HG02852 (cell line): Measurements from ENCODE around the gene GPC5.
A peak's percentile ranks its signal among the peaks of the same experiment; 100 is the strongest.
"Not testable (repeated sequence)": the region's sequence is repeated elsewhere in the genome, so short reads cannot be mapped to it uniquely, and the experiment has no call there.

ENCODE experiments used
- ATAC-seq: cut with Tn5 transposase; IDR thresholded peaks from one replicate; pipeline ENCODE4 v1.9.1; 2021; ENCODE audit warnings: mild to moderate bottlenecking, moderate library complexity; ENCODE audit not compliant: unreplicated experiment

The GPC5 gene

DNA sequence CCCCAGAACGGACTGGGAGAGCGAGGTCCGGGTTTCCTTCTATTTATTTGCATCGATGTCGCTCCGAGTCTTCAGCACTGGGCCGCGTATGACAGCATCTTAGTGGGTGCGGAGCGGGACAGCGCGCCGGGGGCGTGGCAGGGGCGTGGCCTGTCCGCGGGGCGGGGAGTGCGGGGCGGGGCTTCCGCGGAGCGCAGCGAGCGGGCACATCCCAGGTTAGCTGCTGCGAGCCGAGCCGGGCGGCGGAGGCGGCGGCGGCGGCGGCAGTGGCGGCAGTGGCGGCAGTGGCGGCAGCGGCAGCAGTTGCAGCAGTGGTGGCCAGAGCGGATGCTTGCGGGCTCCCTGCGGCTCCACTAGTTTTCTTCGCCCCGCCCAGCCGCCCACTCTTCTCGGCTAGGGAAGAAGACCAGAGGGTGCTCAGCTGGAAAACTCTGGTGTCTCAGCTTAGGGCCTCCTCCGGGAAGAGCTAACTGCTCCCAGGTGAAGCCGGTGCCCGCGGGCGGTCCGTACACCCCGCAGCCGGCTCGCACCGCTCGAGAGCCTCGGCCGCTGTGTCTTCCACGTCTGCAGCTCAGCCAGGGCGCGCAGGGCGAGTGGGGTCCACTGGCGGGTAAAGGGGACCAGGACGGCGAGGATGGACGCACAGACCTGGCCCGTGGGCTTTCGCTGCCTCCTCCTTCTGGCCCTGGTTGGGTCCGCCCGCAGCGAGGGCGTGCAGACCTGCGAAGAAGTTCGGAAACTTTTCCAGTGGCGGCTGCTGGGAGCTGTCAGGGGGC is at the start of gene GPC5:
GPC5 (plus strand) TSS at position 209 of the 776 bp plus-strand sequence.
- peak; percentile 95 for ATAC-seq

DNA sequence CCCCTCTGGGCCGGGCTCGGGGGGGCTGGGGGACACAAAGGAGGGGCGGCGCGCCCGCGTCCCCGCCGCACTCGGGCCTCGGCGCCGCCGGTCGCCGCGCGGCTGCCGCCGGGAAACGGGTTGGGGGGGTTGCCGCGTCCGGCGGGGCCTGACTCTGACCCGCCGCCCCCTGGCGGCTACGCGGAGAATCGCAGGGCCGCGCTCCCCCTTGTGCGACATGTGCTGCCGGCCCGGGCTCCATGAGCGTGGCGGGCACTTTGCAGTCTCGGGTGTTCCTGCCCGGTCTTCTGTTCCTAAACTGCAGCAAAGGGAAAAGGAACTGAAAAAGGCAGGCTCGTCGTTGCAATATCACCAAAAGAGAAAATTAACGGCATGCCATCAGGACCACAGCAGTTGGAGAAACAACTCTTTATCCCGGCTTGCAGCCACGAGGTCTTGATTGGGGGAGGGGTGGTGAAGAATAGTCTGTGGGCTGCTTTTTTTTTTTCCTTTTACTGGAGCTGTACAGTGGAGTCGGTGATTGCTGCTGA is 49.5 kb upstream of the GPC5 start:
- peak; percentile 49 for ATAC-seq

- ATAC-seq = no peak
Observed at GRCh38 chr13:91349992-91350911, 48.2 kb upstream of the GPC5 start.

- ATAC-seq = no peak
Observed at GRCh38 chr13:91351123-91351522, 47.3 kb upstream of the GPC5 start.

GRCh38 chr13:91351980-91352379 is 46.4 kb upstream of the GPC5 start:
- no peak for ATAC-seq

DNA sequence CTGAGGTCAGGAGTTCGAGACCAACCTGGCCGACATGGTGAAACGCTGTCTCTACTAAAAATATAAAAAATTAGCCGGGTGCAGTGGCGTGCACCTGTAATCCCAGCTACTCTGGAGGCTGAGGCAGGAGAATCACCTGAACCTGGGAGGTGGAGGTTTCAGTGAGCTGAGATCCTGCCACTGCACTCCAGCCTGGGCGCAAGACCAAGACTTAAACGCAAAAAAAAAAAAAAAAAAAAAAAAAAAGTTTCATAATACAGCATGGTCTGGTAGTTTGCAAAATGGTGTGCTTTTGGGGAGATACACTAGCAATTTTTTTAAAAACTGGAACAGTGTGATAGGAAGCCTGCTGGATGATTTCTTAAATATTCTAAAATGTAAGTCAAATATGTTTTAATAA is 45.5 kb upstream of the GPC5 start:
- not testable (repeated sequence) for ATAC-seq

DNA sequence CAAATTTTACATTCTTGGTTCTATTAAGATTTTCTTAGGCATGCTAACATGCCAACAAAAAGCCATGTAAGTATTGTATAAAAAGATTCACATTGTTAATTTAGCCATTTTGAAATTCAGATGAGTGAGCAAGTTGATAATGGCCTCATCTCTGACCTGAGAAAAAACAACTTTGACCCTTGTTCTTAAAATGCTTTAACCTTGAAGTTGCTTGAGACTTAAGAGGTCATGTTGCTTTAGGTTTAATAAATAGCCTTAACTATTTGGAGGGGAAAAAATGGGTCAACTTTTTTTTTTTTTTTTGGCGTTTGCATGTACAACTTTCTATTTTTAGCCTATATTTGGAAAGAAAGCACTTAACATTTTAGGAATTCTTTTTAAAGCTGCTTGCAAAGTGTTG is 44.9 kb upstream of the GPC5 start:
- ATAC-seq = no peak

GRCh38 chr13:91355099-91355825 is 43.2 kb upstream of the GPC5 start:
- ATAC-seq = no peak

DNA sequence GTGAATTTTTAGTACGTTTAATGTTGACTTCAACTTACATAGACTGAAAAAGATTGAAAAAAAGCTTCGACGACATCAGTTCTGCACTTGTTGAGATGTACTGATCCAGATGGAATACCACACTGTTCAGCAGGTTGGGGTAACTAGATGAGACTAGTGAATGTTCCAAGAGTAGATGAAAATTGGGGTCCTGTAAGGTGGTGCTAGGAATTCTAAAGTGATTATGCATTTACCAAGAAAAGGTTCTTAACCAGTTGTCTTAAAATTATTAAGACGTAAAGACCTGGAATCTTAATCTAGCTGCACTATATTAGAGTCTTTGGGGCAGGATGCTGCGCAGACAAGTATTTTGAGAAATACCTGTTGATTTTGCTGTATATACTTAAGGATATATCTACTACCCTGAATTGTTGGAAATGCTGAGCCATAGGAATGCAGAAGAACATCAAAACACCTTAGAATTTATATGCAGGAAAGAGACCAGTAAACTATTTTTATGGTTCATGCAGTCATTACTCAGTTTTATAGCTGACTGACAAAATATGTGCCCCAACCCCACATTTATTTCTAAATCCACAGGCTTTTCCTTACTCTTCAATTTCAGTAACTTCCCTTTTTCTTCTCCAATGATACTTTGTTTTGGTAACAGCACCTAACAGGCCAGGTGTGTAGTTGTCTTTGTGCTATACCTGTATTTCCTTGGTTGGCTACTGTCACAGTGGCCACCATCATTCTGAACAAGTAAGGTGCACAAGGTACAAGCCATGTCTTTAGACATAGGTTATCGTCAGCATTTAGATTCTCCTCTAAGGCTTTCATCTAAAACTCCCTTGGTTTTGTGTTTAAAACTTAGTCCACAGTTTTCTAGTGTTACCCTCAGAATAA is 42.4 kb upstream of the GPC5 start:
- no peak for ATAC-seq

DNA sequence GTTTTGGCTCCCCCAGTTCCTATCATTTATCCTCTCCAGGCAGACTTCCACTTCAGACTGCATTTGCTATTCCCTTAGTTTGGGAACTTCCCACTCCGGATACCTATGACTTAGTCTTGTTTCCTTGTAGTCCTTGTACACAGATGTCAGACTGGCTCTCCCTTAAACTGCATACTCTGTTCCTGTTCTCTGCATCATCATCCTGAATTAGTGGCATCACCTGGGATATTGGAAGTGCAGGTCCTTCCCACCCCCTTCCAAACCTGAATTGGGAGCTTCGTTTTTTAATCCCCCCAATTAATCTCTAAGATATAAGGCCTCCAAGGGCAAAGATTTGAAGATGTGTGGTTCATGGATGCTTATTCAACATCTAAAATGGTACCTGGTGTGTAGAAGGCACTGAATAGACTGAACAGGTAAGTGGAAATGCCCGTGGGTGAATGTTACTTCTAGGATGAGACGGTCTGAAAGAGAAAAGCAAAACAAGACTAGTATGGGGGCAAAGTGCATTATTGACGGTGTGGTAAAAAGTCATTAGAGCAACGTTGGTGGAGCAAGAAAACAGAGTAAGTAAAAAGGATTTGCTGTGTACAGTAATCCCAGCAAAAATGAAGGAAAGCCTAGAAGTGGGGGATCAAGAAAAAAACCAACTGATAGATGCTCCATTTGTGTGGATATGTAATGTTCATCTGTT is 41.4 kb upstream of the GPC5 start:
- no peak for ATAC-seq

DNA sequence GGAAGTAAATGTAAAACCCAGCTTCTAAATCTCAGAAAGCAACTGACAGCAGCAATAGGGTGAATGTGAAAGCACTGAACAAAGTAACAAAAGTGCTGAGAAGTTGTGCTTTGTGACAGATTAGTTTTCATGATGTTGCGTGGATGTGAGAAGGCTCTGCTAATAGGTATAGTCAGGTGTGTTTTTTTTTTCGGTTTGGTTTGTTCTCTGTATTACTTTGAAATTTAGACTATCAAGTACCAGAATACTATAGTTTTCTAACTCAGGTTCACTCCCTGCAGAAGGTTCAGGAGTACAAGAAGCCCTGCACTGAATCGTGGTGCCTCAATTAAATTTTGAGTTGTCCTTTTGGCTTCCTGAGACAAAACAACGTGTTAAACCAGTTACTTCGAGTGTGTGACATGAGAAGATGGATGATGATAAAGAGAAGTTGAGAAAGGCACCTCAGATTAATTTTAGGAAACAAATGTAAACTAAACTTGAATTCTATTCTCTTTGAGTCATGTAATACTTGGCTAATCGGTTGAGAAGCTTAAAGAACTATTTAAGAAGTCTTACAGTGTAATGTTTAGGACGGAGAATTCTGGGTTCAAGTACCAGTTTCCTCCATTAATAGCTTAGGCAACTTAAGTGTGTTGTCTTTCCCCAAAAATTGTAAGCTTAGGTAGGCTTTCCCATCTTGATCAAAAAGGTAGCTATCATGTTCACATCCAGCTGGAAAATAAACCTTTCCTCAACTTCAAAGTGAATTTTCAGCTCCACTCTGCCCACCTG is 40.6 kb upstream of the GPC5 start:
- ATAC-seq = no peak

GRCh38 chr13:91358387-91358782 is 40.0 kb upstream of the GPC5 start:
- ATAC-seq = no peak

GRCh38 chr13:91359111-91359510 is 39.3 kb upstream of the GPC5 start:
- ATAC-seq = no peak

GRCh38 chr13:91359631-91360030 is 38.8 kb upstream of the GPC5 start:
- no peak for ATAC-seq

GRCh38 chr13:91360246-91360751 is 38.1 kb upstream of the GPC5 start:
- ATAC-seq = no peak

- ATAC-seq = no peak
Observed at GRCh38 chr13:91361755-91362271, 36.6 kb upstream of the GPC5 start.

GRCh38 chr13:91362908-91363307 is 35.5 kb upstream of the GPC5 start:
- no peak for ATAC-seq

GRCh38 chr13:91368101-91368500 is 30.3 kb upstream of the GPC5 start:
- peak; percentile 47 for ATAC-seq
